ENCODE measurements around the gene IHH.

GRCh38 chr2:219018286-219018685 is 42.4 kb downstream of the IHH start:
- TF ChIP-seq, protein P1, sequence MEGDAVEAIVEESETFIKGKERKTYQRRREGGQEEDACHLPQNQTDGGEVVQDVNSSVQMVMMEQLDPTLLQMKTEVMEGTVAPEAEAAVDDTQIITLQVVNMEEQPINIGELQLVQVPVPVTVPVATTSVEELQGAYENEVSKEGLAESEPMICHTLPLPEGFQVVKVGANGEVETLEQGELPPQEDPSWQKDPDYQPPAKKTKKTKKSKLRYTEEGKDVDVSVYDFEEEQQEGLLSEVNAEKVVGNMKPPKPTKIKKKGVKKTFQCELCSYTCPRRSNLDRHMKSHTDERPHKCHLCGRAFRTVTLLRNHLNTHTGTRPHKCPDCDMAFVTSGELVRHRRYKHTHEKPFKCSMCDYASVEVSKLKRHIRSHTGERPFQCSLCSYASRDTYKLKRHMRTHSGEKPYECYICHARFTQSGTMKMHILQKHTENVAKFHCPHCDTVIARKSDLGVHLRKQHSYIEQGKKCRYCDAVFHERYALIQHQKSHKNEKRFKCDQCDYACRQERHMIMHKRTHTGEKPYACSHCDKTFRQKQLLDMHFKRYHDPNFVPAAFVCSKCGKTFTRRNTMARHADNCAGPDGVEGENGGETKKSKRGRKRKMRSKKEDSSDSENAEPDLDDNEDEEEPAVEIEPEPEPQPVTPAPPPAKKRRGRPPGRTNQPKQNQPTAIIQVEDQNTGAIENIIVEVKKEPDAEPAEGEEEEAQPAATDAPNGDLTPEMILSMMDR (IDR thresholded peaks at IDR 0.05 in 4 of 5, conservative IDR thresholded peaks at IDR 0.05 in 1 of 5): no peak
- TF ChIP-seq POLR2A (IDR thresholded peaks at IDR 0.05): no peak
